MG63 (cell line): ENCODE data around the gene HLA-DOA. TPM values are rescaled to one million over a fixed set of nuclear protein-coding genes. Genes with fewer than 3 reads are reported as not detected.

ENCODE experiments used
- DNase-seq: peaks from one replicate; pipeline ENCODE4 v3.0.0-alpha.2; 2020
- H3K27me3 ChIP-seq: fragments of 250-450 bp; sonication (Bioruptor Pico); 2 replicates; pipeline ENCODE4 v1.5.1; 2020; ENCODE audit warnings: mild to moderate bottlenecking, moderate library complexity
- H3K36me3 ChIP-seq: fragments of 250-450 bp; sonication (Bioruptor Pico); 2 replicates; pipeline ENCODE4 v1.5.1; 2020; ENCODE audit warnings: mild to moderate bottlenecking, moderate library complexity
- H3K4me3 ChIP-seq: fragments of 250-450 bp; sonication (Bioruptor Pico); 2 replicates; pipeline ENCODE4 v1.5.1; 2020; ENCODE audit warnings: mild to moderate bottlenecking, moderate library complexity
- H3K9me3 ChIP-seq: fragments of 250-450 bp; sonication (Bioruptor Pico); 2 replicates; pipeline ENCODE4 v1.5.1; 2020; ENCODE audit warnings: mild to moderate bottlenecking, moderate library complexity
- total RNA-seq: library from RNA; depleted of rRNA; stranded (reverse); fragments of >200 nt; shearing (Covaris generic); gene quantifications from 2 replicates; pipeline ENCODE4 v1.2.3, GENCODE V29; 2014; ENCODE audit warnings: low replicate concordance

The HLA-DOA gene
- total RNA-seq, 1 experiment from 2014 or later = not detected

DNA sequence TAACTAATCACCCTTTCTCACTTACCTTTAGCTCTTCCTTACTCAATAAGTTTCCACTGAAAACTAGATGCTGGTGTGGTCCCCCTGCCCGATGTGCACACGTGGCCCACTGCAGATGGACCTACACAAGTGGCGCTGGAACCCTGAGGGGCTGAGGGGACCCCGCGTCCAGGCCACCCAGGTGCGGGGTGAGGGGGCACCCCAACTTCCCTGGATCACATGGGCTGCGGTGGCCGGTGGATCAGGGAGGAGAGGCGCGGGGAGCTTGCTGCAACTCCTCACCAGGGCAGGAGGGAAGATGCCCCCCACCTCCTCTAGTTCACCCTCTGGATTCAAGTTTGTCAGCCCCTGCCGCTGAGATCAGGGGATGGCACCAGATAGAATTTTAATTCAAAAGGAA is 12.5 kb upstream of the HLA-DOA start:
- Histone ChIP-seq H3K9me3 (peaks cover 2% of the 10 kb centered on the region; the same call in 1 of the 2 replicates), H3K27me3 (peaks cover 18% of the 10 kb centered on the region), H3K4me3 (no peak overlapping the region), H3K36me3 (no peaks in the 10 kb centered on the region)
- no peak for DNase-seq

- Histone ChIP-seq H3K4me3 (peak overlapping the region; percentile 27), H3K36me3 (no peaks in the 10 kb centered on the region), H3K9me3 (no peaks in the 10 kb centered on the region), H3K27me3 (peaks cover 7% of the 10 kb centered on the region; the same call in 1 of the 2 replicates)
- DNase-seq = no peak
Measured at GRCh38 chr6:33019372-33019771, 10.0 kb upstream of the HLA-DOA start.

GRCh38 chr6:33018904-33019303 is 9.5 kb upstream of the HLA-DOA start:
- Histone ChIP-seq H3K4me3 (peak overlapping the region; percentile 27), H3K9me3 (no peaks in the 10 kb centered on the region), H3K36me3 (no peaks in the 10 kb centered on the region), H3K27me3 (peaks cover 11% of the 10 kb centered on the region)
- DNase-seq = peak; percentile 76

DNA sequence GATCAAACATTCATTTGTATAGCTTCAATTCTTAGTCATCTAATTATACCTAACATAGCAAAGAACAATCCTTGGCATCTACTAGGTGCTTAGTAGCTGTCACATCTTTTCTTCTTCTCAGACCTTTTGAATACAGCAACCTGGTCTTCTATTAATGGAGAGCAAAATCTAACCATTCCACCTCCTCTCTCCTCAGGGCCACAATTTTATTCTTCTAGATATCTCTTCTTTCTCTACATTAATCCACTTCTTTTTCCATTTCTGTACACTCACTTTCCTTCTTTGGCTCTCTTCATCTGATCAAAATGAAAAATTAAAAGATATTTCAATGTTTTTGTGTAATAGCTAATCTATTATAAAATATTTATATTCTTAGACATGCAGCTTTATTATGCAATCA is 9.0 kb upstream of the HLA-DOA start:
- peak overlapping the region; percentile 27 for H3K4me3 ChIP-seq
- peaks cover 16% of the 10 kb centered on the region for H3K27me3 ChIP-seq
- H3K9me3 ChIP-seq = no peaks in the 10 kb centered on the region
- no peak for DNase-seq
- no peaks in the 10 kb centered on the region for H3K36me3 ChIP-seq

DNA sequence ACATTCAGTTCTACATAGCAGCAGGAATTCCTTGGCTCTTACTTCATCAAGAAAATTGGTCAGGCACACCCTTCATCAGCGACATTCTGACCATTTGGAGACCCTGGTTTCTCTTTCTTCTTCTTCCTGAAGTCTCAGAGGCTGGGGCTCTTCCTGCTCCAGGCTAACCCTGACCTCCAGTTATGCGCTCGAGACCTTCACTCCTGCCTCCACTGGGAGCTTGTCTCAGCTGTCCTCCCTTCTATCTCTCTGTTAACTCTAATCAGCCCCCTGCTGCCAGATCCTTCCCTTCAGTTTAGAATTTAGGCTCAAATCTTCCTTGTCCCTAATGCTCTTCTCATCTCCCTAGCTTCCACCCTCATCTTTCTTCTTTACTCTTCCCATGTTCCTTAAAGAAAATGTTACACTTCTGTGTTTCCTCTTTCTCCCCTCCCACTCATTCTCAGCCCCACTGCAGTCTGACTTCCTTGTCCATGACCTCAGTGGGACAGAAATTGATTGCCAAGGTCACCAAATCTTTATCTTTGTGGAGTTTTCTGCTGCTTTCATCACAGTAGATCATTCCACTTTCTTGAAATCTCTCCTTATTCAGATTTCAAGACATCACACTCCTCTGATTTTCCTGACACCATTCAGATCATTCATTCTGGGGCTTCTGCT is 8.4 kb upstream of the HLA-DOA start:
- Histone ChIP-seq H3K9me3 (no peaks in the 10 kb centered on the region), H3K36me3 (no peaks in the 10 kb centered on the region), H3K27me3 (peaks cover 22% of the 10 kb centered on the region), H3K4me3 (no peak overlapping the region)
- DNase-seq = no peak

- DNase-seq = no peak
- Histone ChIP-seq H3K9me3 (no peaks in the 10 kb centered on the region), H3K4me3 (no peak overlapping the region), H3K36me3 (no peaks in the 10 kb centered on the region), H3K27me3 (peaks cover 24% of the 10 kb centered on the region)
Measured at GRCh38 chr6:33017018-33017417, 7.6 kb upstream of the HLA-DOA start.

- H3K9me3 ChIP-seq = no peaks in the 10 kb centered on the region
- peaks cover 29% of the 10 kb centered on the region for H3K27me3 ChIP-seq
- H3K4me3 ChIP-seq = no peak overlapping the region
- H3K36me3 ChIP-seq = no peaks in the 10 kb centered on the region
- DNase-seq = no peak
Measured at GRCh38 chr6:33015798-33016197, 6.4 kb upstream of the HLA-DOA start.

GRCh38 chr6:33014841-33015634 is 5.6 kb upstream of the HLA-DOA start:
- DNase-seq = peak; percentile 56
- Histone ChIP-seq H3K27me3 (peaks cover 29% of the 10 kb centered on the region), H3K9me3 (no peaks in the 10 kb centered on the region), H3K36me3 (no peaks in the 10 kb centered on the region), H3K4me3 (no peak overlapping the region)

DNA sequence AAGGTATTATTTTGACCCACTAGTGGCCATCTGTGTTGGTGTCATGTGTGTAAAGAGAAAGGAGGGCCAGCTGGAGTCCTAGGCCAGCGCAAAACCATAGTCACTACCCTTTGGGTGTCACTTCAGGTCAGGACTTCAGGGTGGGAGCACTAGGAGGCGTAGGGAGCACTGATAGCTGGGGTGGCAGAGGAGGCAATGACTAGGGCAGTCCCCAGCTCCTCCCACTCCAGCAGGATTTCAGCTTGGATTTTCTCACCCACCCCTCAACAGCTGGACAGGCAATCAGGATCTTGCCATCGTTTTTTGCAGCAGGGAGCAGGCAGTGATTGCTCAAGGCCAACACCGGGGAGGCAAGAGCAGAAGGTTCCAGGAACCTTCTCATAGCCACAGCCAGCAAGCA is 4.2 kb upstream of the HLA-DOA start:
- no peak for DNase-seq
- H3K4me3 ChIP-seq = no peak overlapping the region
- peaks cover 29% of the 10 kb centered on the region for H3K27me3 ChIP-seq
- H3K36me3 ChIP-seq = no peaks in the 10 kb centered on the region
- H3K9me3 ChIP-seq = no peaks in the 10 kb centered on the region

DNA sequence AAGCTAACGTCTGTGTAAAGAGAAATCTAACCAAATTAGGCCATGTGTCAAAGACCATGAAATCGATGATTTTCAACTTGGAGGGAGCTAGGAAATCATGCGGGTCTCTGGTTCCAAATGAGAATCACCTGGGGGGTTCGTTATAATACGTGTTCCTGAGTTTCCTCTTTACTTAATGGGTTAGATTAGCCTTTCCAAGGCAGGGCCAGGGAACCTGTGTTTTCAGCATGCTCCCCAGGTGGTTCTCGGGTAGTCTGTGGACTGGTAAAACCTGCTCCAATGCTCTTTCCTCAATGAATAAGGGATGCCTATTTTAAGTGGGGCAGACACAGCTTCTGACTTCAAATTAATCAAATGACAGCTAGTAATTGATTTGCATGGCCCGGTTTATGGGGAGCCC is 965 bp upstream of the HLA-DOA start:
- Histone ChIP-seq H3K36me3 (no peaks in the 10 kb centered on the region), H3K9me3 (no peaks in the 10 kb centered on the region), H3K27me3 (peaks cover 26% of the 10 kb centered on the region), H3K4me3 (no peak overlapping the region)
- DNase-seq = no peak

DNA sequence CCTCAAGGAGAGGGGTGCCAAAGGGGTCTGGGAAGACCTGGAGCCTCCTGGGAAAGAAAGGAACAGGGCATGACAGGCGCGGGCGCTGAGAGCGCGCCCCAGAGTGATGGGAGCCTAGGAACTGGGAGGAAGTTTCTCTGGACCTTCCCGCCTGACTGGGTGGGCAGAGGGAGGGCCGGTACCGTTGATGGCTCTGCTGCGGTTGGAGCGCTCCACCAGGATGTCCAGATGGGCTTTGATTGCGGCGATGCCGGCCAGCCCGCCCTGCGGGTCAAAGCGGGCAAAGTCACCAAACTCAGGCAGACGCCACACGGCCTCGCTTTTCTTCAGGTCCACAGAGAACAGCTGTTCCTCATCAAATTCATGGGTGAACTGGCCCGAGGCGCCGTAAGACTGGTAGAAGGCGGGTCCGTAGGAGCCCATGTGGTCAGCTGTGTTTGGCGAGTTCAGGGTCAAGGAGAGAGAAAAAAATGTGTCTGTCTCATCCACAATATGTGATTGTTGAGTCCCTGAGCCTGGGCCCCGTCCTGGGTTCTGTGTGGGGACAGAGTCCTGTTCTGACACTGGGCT is 1.5 kb downstream of the HLA-DOA start:
- Histone ChIP-seq H3K36me3 (no peaks in the 10 kb centered on the region), H3K4me3 (no peak overlapping the region), H3K27me3 (peaks cover 16% of the 10 kb centered on the region), H3K9me3 (no peaks in the 10 kb centered on the region)
- DNase-seq = no peak

DNA sequence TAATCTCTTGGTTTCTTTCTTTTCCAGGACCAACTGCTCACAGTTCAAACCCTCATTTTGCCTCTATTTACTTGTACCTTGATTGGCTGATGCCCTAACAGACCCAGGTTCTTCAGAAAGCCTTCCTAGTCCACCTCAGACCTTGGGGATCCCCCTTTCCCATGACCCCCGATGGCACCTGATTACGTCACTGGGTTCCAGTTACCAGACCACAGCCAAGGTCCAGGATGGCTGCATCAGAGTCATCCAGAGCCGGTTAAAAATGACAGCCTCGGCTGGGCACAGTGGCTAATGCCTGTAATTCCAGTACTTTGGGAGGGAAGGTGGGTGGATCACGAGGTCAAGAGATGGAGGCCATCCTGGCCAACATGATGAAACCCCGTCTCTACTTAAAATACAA is 4.5 kb downstream of the HLA-DOA start:
- H3K27me3 ChIP-seq = peaks cover 17% of the 10 kb centered on the region
- no peaks in the 10 kb centered on the region for H3K9me3 ChIP-seq
- no peaks in the 10 kb centered on the region for H3K36me3 ChIP-seq
- no peak overlapping the region for H3K4me3 ChIP-seq
- no peak for DNase-seq

DNA sequence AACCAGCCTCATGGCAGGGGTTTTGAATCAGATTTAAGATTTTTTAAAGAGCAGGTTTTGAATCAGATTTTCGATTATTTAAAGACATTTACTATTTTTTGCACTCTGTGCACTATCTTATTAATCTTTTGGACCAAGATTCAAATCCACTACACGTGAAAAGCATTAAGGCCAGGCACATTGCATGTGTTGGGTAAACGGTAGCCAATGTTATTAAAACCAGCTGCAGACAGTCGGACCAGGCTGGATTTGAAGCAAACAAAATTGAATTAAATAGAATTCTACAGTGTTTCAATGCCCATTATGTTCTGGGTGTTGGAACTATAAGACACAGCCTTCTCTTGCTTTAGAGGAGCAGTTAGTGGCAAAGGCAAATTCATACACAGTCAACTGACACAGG is 7.7 kb downstream of the HLA-DOA start:
- no peak for DNase-seq
- Histone ChIP-seq H3K27me3 (peaks cover 18% of the 10 kb centered on the region), H3K36me3 (no peaks in the 10 kb centered on the region), H3K9me3 (no peaks in the 10 kb centered on the region), H3K4me3 (no peak overlapping the region)

GRCh38 chr6:33000055-33000454 is 9.3 kb downstream of the HLA-DOA start:
- no peaks in the 10 kb centered on the region for H3K9me3 ChIP-seq
- H3K4me3 ChIP-seq = no peak overlapping the region
- no peak for DNase-seq
- H3K36me3 ChIP-seq = no peaks in the 10 kb centered on the region
- H3K27me3 ChIP-seq = peaks cover 23% of the 10 kb centered on the region

DNA sequence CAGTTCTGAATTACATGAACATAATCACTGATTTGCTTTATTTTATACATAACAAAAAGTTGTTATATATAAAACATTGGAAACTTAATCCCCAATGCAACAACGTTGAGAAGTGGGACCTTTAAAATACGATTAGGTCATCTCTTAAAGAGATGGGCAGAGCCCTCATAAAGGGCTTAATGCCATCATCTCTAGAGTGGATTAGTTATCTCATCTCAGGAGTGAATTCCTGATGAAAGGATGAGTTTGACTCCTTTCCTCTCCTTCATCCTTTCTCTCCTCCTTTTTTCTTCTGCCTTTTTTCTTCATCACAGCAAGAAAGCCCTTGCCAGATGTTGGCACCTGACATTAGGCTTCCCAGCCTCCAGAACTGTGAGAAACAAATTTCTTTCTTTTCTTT is 13.9 kb downstream of the HLA-DOA start:
- no peaks in the 10 kb centered on the region for H3K36me3 ChIP-seq
- no peak for DNase-seq
- H3K27me3 ChIP-seq = peaks cover 5% of the 10 kb centered on the region; the same call in 1 of the 2 replicates
- peaks cover 2% of the 10 kb centered on the region; the same call in 1 of the 2 replicates for H3K9me3 ChIP-seq
- no peak overlapping the region for H3K4me3 ChIP-seq

DNA sequence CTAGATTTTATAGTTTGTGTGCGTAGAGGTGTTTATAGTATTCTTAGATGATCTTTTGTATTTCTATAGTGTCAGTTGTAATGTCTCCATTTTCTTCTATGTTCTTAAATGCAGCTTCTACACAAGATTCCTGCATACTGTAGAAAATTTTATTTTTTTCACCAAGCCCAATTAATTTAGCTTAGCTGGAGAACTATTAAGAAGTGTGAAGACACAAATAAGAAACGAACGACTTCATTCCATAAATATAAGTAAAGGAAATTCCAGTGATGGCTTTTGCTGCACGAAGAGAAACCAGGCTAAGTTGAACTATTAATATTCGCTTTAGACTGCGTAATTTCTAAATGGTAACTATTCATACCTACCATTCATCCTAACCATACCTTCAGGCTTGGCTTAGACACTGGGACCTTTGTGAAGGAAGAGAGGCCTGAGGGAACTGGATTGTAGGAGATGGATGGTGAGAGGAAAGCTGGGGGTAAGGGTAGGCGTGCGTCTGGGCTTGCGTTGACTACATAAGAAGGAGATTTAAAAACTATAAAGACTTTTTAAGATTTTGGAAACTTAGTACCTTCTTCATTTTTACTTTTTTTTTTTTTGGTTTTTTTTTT is 15.9 kb downstream of the HLA-DOA start:
- Histone ChIP-seq H3K36me3 (no peaks in the 10 kb centered on the region), H3K4me3 (no peak overlapping the region), H3K27me3 (peaks cover 5% of the 10 kb centered on the region; the same call in 1 of the 2 replicates), H3K9me3 (peaks cover 2% of the 10 kb centered on the region; the same call in 1 of the 2 replicates)
- DNase-seq = no peak

DNA sequence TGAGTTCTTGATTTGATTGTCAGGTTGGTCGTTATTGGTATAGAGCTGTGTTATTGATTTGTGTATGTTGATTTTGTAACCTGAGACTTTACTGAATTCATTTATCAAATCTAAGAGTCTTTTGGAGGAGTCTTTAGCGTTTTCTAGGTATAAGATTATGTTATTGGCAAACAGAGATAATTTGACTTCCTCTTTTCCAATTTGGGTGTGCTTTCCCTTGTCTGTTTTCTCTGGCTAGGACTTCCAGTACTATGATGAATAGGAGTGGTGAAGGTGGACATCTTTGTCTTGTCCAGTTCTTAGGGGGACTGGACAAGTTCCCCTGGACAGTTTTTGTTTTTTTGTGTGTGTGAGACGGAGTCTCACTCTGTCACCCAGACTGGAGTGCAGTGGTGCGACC is 17.4 kb downstream of the HLA-DOA start:
- peaks cover 2% of the 10 kb centered on the region; the same call in 1 of the 2 replicates for H3K9me3 ChIP-seq
- no peaks in the 10 kb centered on the region for H3K36me3 ChIP-seq
- H3K4me3 ChIP-seq = no peak overlapping the region
- DNase-seq = no peak
- H3K27me3 ChIP-seq = peaks cover 5% of the 10 kb centered on the region; the same call in 1 of the 2 replicates
